A673 (cell line): ENCODE data around the gene TRIP13. TPM values are rescaled to one million over a fixed set of nuclear protein-coding genes. Genes with fewer than 3 reads are reported as not detected.
"Not testable (repeated sequence)": the region's sequence is repeated elsewhere in the genome, so short reads cannot be mapped to it uniquely, and the experiment has no call there.

ENCODE experiments used
- BruUV-seq: library from RNA; stranded (reverse); fragments of 400-500 nt; replicated peaks from 2 replicates; lab custom pipeline; 2021; lab: Mats Ljungman, UMichigan
- CTCF ChIA-PET: fragments of 300-600 bp; sonication (Branson Sonifier 250); formaldehyde crosslinking; loops from one replicate; lab custom pipeline; 2022; ENCODE audit warnings: antibody characterized with exemption; lab: Charles Lee
- POLR2A ChIA-PET: fragments of 300-600 bp; sonication (Branson Sonifier 250); formaldehyde crosslinking; loops from one replicate; lab custom pipeline; 2022; ENCODE audit warnings: antibody characterized with exemption; ENCODE audit not compliant: low non-redundant PET; lab: Charles Lee
- DNase-seq: peaks from one replicate; pipeline ENCODE4 v3.0.0-alpha.2; 2015; ENCODE audit warnings: low spot score
- H3K27ac ChIP-seq: fragments of 200-600 bp; sonication (generic); 2 replicates; pipeline ENCODE4 v1.5.1; 2016; ENCODE audit warnings: mixed run types, low read depth, mild to moderate bottlenecking, mixed read lengths, antibody characterized with exemption, low read length; ENCODE audit not compliant: poor library complexity, severe bottlenecking
- H3K27me3 ChIP-seq: fragments of 200-600 bp; sonication (generic); replicated peaks from 2 replicates; pipeline ENCODE4 v1.6.1; 2017; ENCODE audit warnings: mixed run types, low read depth, mild to moderate bottlenecking, mixed read lengths, antibody characterized with exemption, low read length; ENCODE audit not compliant: insufficient read depth, poor library complexity
- H3K36me3 ChIP-seq: fragments of 200-600 bp; sonication (generic); 2 replicates; pipeline ENCODE4 v1.6.1; 2016; ENCODE audit warnings: mixed run types, mild to moderate bottlenecking, mixed read lengths, antibody characterized with exemption, low read length; ENCODE audit not compliant: insufficient read depth, poor library complexity, severe bottlenecking
- H3K4me1 ChIP-seq: fragments of 200-600 bp; sonication (generic); 2 replicates; pipeline ENCODE4 v1.6.1; 2017; ENCODE audit warnings: mixed run types, mild to moderate bottlenecking, mixed read lengths, antibody characterized with exemption, low read length; ENCODE audit not compliant: insufficient read depth, poor library complexity, severe bottlenecking
- H3K4me3 ChIP-seq: fragments of 200-600 bp; sonication (generic); 2 replicates; pipeline ENCODE4 v1.5.1; 2016; ENCODE audit warnings: low read depth, mixed run types, mild to moderate bottlenecking, mixed read lengths, low read length; ENCODE audit not compliant: poor library complexity, severe bottlenecking
- H3K9me3 ChIP-seq: fragments of 200-600 bp; sonication (generic); 2 replicates; pipeline ENCODE4 v1.6.1; 2016; ENCODE audit warnings: mixed run types, low read depth, mild to moderate bottlenecking, mixed read lengths, antibody characterized with exemption, low read length; ENCODE audit not compliant: poor library complexity, severe bottlenecking
- CTCF ChIP-seq: fragments of 300-800, 200-600 bp; sonication (generic); conservative IDR thresholded peaks from 2 replicates; pipeline ENCODE4 v1.5.1; 2017; ENCODE audit warnings: low read depth, mild to moderate bottlenecking, antibody characterized with exemption, low read length, moderate library complexity, mixed read lengths
- EZH2 ChIP-seq: fragments of 200-600 bp; sonication (generic); IDR thresholded peaks from 2 replicates; pipeline ENCODE4 v1.6.1; 2017; ENCODE audit warnings: borderline replicate concordance, low read depth, mild to moderate bottlenecking, mixed read lengths, antibody characterized with exemption, low read length; ENCODE audit not compliant: poor library complexity, severe bottlenecking
- intact Hi-C: fragments of 100-400 bp; cut with micrococcal nuclease; formaldehyde crosslinking; loops from one replicate; pipeline ENCODE4 v1.10.0; 2022; ENCODE audit not compliant: unreplicated experiment
- total RNA-seq: library from RNA; stranded (reverse); gene quantifications from 2 replicates; pipeline ENCODE4 v1.2.3, GENCODE V29; 2021

Gene TRIP13
- total RNA-seq, 1 experiment from 2014 or later = 69.1 TPM

- H3K27me3 ChIP-seq = no peaks in the 10 kb centered on the region
- no peak overlapping the region for H3K4me3 ChIP-seq
- TF ChIP-seq EZH2 = no peak
- TF ChIP-seq CTCF = no peak
- BruUV-seq = no TSS peak
- H3K36me3 ChIP-seq = no peaks in the 10 kb centered on the region
- H3K27ac ChIP-seq = no peak overlapping the region
- ChIA-PET POLR2A (no interaction called here), CTCF (interaction anchor here (0.9 kb wide), 1 partner anchor 230 kb away, joined by 3 read pairs; no protein-coding TSS in a partner anchor)
- DNase-seq = no peak
- intact Hi-C loops = no loop called here
- no peaks in the 10 kb centered on the region for H3K4me1 ChIP-seq
- no peaks in the 10 kb centered on the region for H3K9me3 ChIP-seq
Observed at GRCh38 chr5:937151-937924, 44.7 kb downstream of the TRIP13 start.

- CTCF ChIA-PET = no interaction called here
- no peaks in the 10 kb centered on the region for H3K27me3 ChIP-seq
Observed at GRCh38 chr5:939368-939767, 46.7 kb downstream of the TRIP13 start.

GRCh38 chr5:940741-941140 is 48.1 kb downstream of the TRIP13 start:
- intact Hi-C loops, H3K36me3 ChIP-seq, POLR2A ChIA-PET, H3K27me3 ChIP-seq, DNase-seq, H3K9me3 ChIP-seq, H3K4me3 ChIP-seq, BruUV-seq, H3K4me1 ChIP-seq, H3K27ac ChIP-seq, CTCF ChIA-PET: not testable (repeated sequence)

More at GRCh38 chr5:939368-939767, 46.7 kb downstream of the TRIP13 start:
- TF ChIP-seq EZH2 = no peak
- TF ChIP-seq CTCF = no peak
- intact Hi-C loops = no loop called here
- Histone ChIP-seq H3K4me1 (peaks cover 6% of the 10 kb centered on the region), H3K36me3 (no peaks in the 10 kb centered on the region), H3K4me3 (no peak overlapping the region), H3K9me3 (no peaks in the 10 kb centered on the region), H3K27ac (no peak overlapping the region)
- BruUV-seq = no TSS peak
- no peak for DNase-seq
- POLR2A ChIA-PET = no interaction called here
